Measurements from ENCODE around the gene CXCR3. TPM values are rescaled to one million over a fixed set of nuclear protein-coding genes. Genes with fewer than 3 reads are reported as not detected.

Gene CXCR3
- total and polyA plus RNA-seq, 10 of the 15 experiments (the other 5 are each of a cell fraction or from before 2014, with no cell fraction given): 1.4 to 48.2 (median 15.7) TPM

- Histone ChIP-seq H3K27me3 (replicated peaks in 1 of 2; ENCODE audit: control insufficient read depth in 2 of 2, insufficient read depth in 2 of 2, low read length in 1 of 2) (no peaks in the 10 kb centered on the region), H3K4me3 (no peak overlapping the region), H4K20me1 (ENCODE audit: control insufficient read depth, insufficient read depth) (no peaks in the 10 kb centered on the region), H3K9ac (ENCODE audit: control insufficient read depth, insufficient read depth, low read length) (no peak overlapping the region), H3K27ac (ENCODE audit: control insufficient read depth, insufficient read depth) (peak overlapping the region; percentile 27; the same call in 1 of the 2 replicates), H3K36me3 (ENCODE audit: control insufficient read depth in 2 of 2, insufficient read depth in 2 of 2, low read length in 1 of 2) (no peaks in the 10 kb centered on the region), H3K9me3 (replicated peaks; ENCODE audit: control insufficient read depth, insufficient read depth, low read length) (no peaks in the 10 kb centered on the region), H3K4me2 (ENCODE audit: control insufficient read depth, insufficient read depth) (no peak overlapping the region; the same call in 1 of the 2 replicates), H2AFZ (ENCODE audit: control insufficient read depth, low read depth, low read length) (peak overlapping the region; percentile 62), H3K79me2 (ENCODE audit: control insufficient read depth, insufficient read depth, low read length) (no peaks in the 10 kb centered on the region), H3K4me1 (ENCODE audit: control insufficient read depth, insufficient read depth, low read length) (0 out of 2 replicates have a peak, but pooled peaks cover 3% of the 10 kb centered on the region)
- TF ChIP-seq FOXK2 (IDR thresholded peaks at IDR 0.05) (no peak), SPI1 (IDR thresholded peaks at IDR 0.05; ENCODE audit: borderline replicate concordance, insufficient read depth, low read depth, low read length) (peak; percentile 66), RAD21 (IDR thresholded peaks at IDR 0.05; ENCODE audit: insufficient read depth, low read depth, low read length) (peak; percentile 69), IKZF1 (conservative IDR thresholded peaks at IDR 0.05) (peak; percentile 18; the same call in 1 of the 2 replicates), YY1 (IDR thresholded peaks at IDR 0.05; ENCODE audit: low read depth, low read length) (0 out of 2 replicates have a peak, but pooled peaks have one; percentile 39), SMC3 (IDR thresholded peaks at IDR 0.05; ENCODE audit: borderline replicate concordance, low read length) (peak; percentile 49; the same call in 1 of the 2 replicates), KDM1A (IDR thresholded peaks at IDR 0.05; ENCODE audit: borderline replicate concordance) (no peak), NR2C2 (IDR thresholded peaks at IDR 0.05; ENCODE audit: borderline replicate concordance, control insufficient read depth, insufficient read length, low read depth) (no peak), SKIL (IDR thresholded peaks at IDR 0.05; ENCODE audit: low read depth, poor library complexity, severe bottlenecking) (peak; percentile 67), CREB1 (IDR thresholded peaks at IDR 0.05; ENCODE audit: low read depth) (no peak), CTCF (IDR thresholded peaks at IDR 0.05 in 2 of 3, conservative IDR thresholded peaks at IDR 0.05 in 1 of 3; ENCODE audit: control insufficient read depth in 2 of 3, extremely low read depth in 1 of 3, insufficient read depth in 1 of 3, low read depth in 3 of 3, low read length in 3 of 3) (peak; percentile 39 to 56 (median 54); a peak in 4 of 6 replicates), EP300 (IDR thresholded peaks at IDR 0.05; ENCODE audit: borderline replicate concordance in 1 of 2, control insufficient read depth in 1 of 2, low read depth in 2 of 2, low read length in 2 of 2) (no peak)
- TF ChIP-seq, protein P1, sequence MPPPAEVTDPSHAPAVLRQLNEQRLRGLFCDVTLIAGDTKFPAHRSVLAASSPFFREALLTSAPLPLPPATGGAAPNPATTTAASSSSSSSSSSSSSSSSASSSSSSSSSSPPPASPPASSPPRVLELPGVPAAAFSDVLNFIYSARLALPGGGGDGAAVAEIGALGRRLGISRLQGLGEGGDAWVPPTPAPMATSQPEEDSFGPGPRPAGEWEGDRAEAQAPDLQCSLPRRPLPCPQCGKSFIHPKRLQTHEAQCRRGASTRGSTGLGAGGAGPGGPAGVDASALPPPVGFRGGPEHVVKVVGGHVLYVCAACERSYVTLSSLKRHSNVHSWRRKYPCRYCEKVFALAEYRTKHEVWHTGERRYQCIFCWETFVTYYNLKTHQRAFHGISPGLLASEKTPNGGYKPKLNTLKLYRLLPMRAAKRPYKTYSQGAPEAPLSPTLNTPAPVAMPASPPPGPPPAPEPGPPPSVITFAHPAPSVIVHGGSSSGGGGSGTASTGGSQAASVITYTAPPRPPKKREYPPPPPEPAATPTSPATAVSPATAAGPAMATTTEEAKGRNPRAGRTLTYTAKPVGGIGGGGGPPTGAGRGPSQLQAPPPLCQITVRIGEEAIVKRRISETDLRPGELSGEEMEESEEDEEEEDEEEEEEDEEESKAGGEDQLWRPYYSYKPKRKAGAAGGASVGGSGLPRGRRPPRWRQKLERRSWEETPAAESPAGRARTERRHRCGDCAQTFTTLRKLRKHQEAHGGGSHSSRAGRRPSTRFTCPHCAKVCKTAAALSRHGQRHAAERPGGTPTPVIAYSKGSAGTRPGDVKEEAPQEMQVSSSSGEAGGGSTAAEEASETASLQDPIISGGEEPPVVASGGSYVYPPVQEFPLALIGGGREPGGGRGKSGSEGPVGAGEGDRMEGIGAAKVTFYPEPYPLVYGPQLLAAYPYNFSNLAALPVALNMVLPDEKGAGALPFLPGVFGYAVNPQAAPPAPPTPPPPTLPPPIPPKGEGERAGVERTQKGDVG (CRISPR knock-in tag; IDR thresholded peaks at IDR 0.05): no peak
- CTCF ChIA-PET: interaction anchor here (0.6 to 3.6 kb wide), 19 partner anchors 12 to 468 kb away, joined by 3 to 25 read pairs (median 5); partner anchors contain the start of genes CXCR3 and OGT
- SMC1A ChIA-PET (ENCODE audit: uncharacterized antibody, unreplicated experiment): interaction anchor here (1.0 to 4.7 kb wide), 11 partner anchors 12 to 137 kb away, joined by 3 to 33 read pairs (median 5); partner anchors contain the start of gene CXCR3
- WGBS (ENCODE audit: insufficient coverage, insufficient replicate concordance, low lambda C conversion rate, missing lambda C conversion rate): 39% methylated on average over 4 of the region's 4 CpGs
- no TSS peak for BruUV-seq (replicated peaks)
- RAD21 ChIA-PET (ENCODE audit: unreplicated experiment): interaction anchor here (0.6 to 2.8 kb wide), 7 partner anchors 14 to 113 kb away, joined by 3 to 24 read pairs (median 5); partner anchors contain the start of gene CXCR3
- ATAC-seq (peak; percentile 96), DNase-seq (ENCODE audit: low read depth, low spot score) (no peak), FAIRE-seq (peak; percentile 76)
- intact Hi-C loops (cut with micrococcal nuclease; ENCODE audit: unreplicated experiment) (loop anchor here (1.0 to 5.0 kb wide), 5 partner anchors 28 to 218 kb away; partner anchors contain the start of gene CXCR3), in situ Hi-C loops (cut with MboI) (loop anchor here (5.0 to 25.0 kb wide), 4 partner anchors 33 to 863 kb away; partner anchors contain the start of gene CXCR3)
- POLR2A ChIA-PET: interaction anchor here (1.9 kb wide), 1 partner anchor 29 kb away, joined by 6 read pairs; no protein-coding TSS in a partner anchor
These were observed 32.1 kb upstream of the CXCR3 start for GRCh38 chrX:71650333-71650969.
